GM19438 (cell line): Measurements from ENCODE around the gene NELFB.

Source experiments
- ATAC-seq: cut with Tn5 transposase; IDR thresholded peaks from one replicate; pipeline ENCODE4 v1.9.1; 2021; ENCODE audit warnings: low read depth; ENCODE audit not compliant: unreplicated experiment

The NELFB gene

GRCh38 chr9:137278721-137279711 lies 23.9 kb downstream of the NELFB start:
- ATAC-seq, result no peak

GRCh38 chr9:137279741-137280473 lies 24.8 kb downstream of the NELFB start:
- no peak for ATAC-seq

- no peak for ATAC-seq
Measured at GRCh38 chr9:137280474-137281344, 25.6 kb downstream of the NELFB start.

GRCh38 chr9:137281345-137282116 lies 26.4 kb downstream of the NELFB start:
- ATAC-seq, result no peak

- no peak for ATAC-seq
Measured at GRCh38 chr9:137286975-137287383, 31.9 kb downstream of the NELFB start.

GRCh38 chr9:137293094-137293481 lies 38.0 kb downstream of the NELFB start:
- ATAC-seq, result no peak

GRCh38 chr9:137293482-137294090 lies 38.5 kb downstream of the NELFB start:
- ATAC-seq, result no peak

GRCh38 chr9:137294091-137294680 lies 39.1 kb downstream of the NELFB start:
- no peak for ATAC-seq

GRCh38 chr9:137294681-137295237 lies 39.6 kb downstream of the NELFB start:
- no peak for ATAC-seq

GRCh38 chr9:137295238-137295811 lies 40.2 kb downstream of the NELFB start:
- no peak for ATAC-seq

- no peak for ATAC-seq
Measured at GRCh38 chr9:137295849-137296669, 40.9 kb downstream of the NELFB start.

GRCh38 chr9:137296670-137297664 lies 41.8 kb downstream of the NELFB start:
- ATAC-seq, result no peak

- no peak for ATAC-seq
Measured at GRCh38 chr9:137297966-137298365, 42.8 kb downstream of the NELFB start.

GRCh38 chr9:137298401-137299202 lies 43.5 kb downstream of the NELFB start:
- ATAC-seq, result no peak

GRCh38 chr9:137299203-137299565 lies 44.1 kb downstream of the NELFB start:
- no peak for ATAC-seq

GRCh38 chr9:137299938-137300337 lies 44.8 kb downstream of the NELFB start:
- no peak for ATAC-seq
